HG03520 (cell line): ENCODE data around the gene TPRG1.
"Not testable (repeated sequence)": the region's sequence is repeated elsewhere in the genome, so short reads cannot be mapped to it uniquely, and the experiment has no call there.

Experiments
- ATAC-seq: cut with Tn5 transposase; IDR thresholded peaks from one replicate; pipeline ENCODE4 v1.9.1; 2021; ENCODE audit warnings: mild to moderate bottlenecking, moderate library complexity; ENCODE audit not compliant: unreplicated experiment

The TPRG1 gene

DNA sequence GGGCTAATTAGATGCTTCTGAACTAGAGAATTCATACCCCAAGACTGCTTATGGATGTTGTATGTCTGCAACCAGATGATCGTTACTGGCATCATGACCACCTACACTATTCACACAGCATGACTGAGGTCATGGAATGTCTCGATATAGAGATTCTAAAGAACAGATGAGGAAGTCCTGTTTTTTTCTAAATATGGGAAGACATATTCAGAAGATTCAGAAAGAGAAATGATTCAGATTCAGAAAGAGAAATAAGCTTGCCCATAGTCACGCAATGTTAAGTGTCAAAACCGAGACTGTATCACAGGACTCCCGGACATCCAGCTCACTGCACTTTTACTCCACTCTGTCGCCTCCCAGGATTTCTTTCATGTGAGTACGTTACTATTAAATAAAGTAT lies 136.2 kb downstream of the TPRG1 start:
- ATAC-seq: peak; percentile 42

DNA sequence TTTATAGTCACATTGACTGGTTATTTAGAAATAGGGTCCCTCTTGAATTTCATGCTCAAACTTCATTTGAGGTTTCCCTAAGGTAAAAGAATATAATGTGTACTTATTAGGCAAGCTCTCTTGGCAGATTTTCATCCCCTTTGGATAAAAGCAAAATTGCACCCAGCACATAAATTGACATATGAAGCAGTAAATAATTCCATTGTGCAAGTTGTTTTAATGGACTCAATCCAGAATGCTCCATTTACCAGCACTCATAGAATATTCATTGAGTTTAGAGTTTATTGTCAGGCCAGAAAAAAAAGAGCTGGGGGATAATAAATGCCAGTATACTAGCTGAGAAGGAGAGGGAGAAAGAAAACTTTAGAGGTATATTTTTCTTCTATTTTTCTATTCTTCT lies 136.8 kb downstream of the TPRG1 start:
- ATAC-seq: no peak

DNA sequence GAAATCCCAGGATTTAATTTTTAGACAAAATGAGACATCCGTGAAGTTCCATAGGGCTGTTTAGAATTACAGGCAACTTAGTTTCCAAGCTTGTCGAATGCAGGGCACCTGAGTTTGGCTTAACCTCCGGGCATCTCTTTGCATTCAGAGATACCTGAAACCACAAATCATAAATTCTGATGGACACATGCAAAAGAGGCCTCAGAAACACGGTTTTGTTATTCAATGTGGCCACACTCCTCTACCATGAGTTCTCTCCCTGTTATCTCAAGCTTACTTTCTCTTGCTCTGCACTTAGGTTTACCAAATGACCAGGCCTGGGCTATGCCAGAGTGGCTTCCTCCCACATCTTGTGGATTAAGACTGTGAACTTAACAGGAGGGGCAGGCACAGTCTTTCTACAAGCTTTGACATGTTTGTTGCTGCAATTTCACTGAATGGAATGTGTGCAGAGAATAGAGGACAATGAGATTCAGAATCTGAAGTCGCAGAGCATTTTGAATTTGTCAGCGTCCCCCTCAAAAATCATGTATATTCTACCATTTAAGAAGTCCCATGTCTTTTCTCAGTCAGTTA lies 137.7 kb downstream of the TPRG1 start:
- ATAC-seq: no peak

DNA sequence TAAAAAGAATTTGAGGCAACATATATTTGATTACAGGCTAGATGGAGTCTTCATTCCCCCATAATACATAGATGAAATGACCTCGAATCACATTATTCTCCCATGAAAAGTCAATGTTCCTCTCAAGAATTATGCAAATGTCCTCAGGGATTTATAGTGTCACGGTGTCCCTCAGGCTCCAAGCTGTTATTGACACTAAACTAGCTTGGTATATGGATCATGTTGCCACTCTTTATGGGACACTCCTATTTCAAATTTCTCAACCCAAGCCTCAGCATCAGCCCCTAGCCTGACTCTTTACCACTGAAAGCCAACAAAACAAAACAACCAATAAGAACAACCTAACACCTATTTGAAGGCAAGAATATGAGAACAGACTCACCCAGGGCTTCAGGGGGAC lies 139.8 kb downstream of the TPRG1 start:
- ATAC-seq: no peak

DNA sequence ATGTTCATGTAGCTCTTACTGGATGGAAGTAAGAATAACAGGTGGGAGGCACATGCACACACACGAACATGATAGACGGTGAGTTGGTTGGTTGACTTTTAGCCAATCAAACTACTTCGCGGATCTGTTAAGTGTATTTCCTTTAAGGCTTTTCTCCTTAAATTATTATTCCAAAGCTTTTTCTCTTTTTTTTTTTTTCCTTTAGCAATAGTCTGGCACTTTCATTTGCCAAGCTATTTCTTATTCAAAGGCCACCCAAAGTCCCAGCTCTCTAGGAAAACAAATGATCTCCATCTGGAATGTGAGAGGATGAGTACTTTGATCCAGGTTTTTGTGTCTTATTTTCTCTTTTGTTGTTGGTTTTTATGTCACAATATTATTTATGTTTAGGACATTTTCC lies 141.1 kb downstream of the TPRG1 start:
- no peak for ATAC-seq

DNA sequence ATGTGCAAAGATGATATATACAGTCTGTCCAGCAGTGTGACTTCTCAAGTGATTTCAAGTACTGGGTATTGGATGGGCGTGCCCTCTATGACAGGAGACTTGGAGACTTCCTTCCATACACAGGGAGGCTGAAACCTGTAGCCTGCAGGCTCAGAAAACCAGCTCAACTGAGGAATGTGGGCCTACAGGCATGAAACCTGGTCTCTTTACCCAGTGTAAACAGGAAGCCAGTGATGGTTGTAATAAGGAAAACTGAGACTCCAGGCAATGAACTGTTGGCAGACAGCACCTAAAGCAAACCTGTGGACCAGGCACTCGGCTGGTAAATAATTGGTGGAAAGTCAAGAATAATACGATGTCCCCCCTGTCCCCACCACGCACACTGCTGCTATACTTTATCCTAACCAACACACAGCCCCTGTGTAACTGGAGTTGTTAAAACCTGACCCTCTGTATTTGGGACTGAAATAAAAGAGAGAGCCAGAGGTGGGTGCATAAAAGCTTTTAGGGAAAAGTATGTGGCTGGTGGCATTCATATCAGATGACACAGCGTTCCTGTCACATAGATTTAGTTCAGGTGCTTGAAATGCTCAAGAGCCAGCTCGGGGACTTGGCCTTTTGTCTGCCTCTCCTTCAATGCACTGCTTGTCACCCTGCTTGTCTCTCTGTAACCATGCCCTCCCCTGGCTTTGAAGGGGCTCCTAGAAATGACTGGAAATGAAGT lies 144.7 kb downstream of the TPRG1 start:
- ATAC-seq: no peak

DNA sequence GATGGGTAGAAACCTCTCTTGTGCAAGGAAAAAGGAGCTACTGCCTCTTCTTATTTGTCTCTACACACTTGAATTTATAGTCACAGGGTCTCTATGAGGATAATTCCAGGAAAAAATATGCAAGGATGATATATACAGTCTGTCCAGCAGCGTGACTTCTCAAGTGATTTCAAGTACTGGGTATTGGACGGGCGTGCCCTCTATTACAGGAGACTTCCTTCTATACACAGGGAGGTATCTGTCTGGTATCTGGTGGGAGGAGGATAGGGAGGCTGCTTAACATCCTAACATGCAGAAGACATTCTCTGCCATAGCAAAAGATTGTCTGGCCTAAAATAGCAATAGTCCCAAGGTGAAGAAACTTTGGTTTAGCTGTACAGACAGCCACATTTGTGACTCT lies 146.1 kb downstream of the TPRG1 start:
- ATAC-seq: no peak

DNA sequence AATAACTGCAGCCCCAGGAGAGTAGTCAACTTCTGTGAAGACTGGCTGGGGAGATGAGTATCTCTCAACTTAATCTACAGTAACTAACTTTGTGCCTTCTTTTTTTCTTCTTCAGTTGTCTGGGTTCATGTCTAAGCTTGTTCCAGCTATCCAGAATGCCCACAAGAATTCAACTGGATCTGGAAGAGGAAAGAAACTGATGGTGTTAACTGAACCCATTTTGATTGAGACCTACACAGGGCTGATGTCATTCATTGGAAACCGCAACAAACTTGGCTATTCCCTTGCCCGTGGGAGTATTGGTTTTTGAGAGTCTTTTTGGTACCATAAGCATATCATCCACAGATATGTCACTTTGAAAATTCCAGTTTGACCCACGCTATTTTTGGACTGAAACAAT lies 148.7 kb downstream of the TPRG1 start:
- no peak for ATAC-seq

DNA sequence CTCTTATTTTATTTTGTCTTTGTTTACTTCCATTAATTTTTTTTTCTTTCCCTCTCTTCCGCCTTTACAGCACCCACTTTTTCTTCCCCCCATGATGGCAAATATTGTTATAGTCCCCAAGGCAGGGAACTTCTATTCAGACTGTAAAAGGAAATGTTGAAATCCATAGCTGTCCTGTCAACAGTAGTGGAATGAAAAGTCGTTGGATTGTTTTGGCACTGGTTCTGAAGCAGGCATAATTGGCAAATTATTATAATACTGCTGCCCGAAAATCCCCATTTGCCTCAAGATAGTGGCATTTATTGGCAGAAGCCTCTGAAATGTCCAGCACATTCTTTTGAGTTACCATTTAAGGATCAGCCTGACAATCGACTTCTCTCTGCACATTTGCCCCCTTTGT lies 150.6 kb downstream of the TPRG1 start:
- no peak for ATAC-seq

DNA sequence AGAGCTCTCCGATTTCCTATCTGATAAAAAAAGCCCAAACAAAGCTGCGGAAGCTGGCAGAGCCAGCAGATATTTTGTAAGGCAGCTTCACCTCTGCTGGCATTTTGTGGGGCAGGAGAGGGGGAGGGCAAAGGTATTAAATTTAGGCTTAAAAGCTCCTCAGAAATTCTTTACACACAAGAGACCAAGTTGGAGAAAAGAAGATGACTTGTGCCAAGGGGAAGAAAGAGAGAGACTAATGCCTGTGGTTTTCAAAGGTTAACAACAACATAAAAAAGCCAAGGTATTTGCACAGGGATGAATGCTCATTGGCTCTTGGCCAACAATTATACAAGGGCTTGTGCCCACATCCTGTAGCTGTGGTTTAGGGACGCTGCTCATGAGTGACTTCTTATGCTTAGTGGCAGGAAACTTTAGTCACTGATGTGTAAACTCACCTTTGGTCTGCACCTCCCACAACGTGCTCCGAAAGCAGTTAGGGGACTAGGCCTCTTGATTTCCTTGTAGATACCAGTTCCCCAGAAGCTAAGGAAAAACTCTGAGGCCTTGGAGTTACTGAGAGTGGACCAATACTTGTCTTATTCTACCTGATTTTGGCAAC lies 152.9 kb downstream of the TPRG1 start:
- peak; percentile 99 for ATAC-seq

DNA sequence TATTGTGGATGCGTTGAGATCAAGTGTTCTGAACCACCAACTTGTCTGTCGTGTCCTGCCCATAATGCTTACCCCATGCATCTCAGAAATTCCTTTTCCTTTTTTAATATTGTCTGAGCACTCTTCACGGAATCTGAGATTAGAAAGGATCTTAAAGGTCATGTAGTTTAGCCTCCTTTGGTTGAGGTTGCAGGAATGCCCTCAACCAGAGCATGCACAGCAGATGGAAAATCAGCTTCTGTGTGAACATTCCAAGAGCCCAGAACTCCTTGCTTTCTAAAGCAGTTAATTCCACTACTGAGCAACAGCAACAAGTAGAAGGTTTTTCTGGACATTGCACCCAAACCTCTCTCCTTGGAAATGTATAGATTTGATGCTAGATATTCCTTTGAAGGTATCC lies 153.7 kb downstream of the TPRG1 start:
- no peak for ATAC-seq

DNA sequence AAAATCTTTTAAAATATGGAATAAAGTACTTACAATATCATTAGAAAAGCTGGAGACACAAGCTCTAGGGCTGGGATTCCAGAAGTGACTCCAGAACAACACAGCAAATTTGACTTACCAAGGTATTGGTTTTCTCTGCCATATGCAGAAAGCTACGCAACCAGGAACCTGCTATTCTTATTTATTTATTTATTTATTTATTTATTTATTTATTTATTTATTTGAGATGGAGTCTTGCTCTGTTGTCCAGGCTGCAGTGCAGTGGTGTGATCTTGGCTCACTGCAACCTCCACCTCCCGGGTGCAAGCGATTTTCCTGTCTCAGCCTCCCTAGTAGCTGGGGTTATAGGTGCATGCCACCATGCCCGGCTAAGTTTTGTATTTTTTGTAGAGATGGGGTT lies 157.9 kb downstream of the TPRG1 start:
- ATAC-seq: not testable (repeated sequence)

DNA sequence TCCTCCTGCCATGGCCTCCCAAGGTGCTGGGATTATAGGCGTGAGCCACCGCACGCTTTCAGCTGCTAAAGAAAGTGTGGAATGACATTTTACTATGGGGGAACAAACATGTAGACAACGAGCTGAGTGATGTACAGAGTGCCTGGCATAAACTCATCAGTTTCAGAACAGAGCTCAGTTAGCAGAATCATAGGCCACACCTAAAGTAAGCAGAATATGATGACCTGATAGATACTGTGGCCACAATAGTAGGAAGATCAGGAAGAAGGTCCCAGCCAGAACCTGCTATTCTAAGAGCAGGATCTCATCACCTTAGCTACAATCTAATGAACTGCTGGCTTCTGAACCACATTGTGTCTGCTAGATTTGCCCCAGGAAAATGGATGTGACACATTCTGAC lies 158.3 kb downstream of the TPRG1 start:
- ATAC-seq: no peak

DNA sequence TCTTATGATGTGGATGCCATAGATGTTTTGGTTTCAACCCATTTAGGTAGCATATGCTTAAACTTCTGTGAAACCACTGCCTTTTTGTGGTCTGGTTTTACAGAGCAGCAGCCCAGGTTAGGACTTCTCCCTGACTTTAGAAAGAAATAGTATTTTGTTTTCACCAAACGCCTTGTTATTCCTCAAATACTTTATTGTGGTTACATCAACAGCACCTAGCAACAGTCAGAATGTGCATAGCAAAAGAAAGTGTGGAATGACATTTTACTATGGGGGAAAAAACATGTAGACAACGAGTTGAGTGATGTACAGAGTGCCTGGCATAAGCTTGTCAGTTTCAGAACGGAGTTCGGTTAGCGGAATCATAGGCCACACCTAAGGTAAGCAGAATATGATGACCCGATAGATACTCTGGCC lies 159.2 kb downstream of the TPRG1 start:
- no peak for ATAC-seq

DNA sequence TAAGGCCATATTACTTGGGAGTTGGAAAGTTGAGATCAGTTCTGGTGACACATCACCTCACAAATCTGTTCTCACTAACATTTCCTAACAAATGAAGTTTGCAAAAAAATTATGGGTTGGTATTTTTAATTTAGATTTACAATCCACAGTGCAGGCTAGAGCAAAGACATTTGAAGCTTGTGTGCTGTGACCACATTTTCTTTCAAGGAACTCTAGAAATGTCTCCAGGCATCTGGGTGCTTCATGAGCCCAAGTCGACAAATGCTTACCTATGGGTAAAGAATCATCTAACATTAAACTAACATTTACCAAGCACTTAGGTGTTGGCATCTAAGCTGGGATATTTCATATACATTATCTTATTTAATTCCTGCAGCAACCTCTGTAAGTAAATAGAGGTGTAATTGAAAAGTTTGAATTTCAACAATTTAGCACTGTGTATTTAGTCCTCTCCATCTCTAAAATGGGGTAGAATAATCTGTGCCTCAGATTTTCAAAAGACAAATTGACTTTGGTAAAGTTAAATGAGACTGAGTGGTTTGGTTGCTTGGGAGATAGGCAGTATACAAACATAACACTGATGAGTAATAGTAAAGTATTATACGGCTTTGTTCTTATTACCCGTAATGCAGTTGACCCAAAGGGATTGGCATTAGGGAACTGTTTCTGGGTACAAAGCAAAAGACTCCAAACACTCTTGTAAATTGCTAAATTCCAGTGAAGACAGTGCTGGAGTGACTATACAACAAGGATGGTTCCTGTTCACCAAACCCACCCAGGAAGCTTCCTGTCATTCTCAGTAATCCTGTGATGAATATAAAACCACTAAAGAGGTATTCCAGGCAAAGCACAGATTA lies 162.5 kb downstream of the TPRG1 start:
- ATAC-seq: no peak

DNA sequence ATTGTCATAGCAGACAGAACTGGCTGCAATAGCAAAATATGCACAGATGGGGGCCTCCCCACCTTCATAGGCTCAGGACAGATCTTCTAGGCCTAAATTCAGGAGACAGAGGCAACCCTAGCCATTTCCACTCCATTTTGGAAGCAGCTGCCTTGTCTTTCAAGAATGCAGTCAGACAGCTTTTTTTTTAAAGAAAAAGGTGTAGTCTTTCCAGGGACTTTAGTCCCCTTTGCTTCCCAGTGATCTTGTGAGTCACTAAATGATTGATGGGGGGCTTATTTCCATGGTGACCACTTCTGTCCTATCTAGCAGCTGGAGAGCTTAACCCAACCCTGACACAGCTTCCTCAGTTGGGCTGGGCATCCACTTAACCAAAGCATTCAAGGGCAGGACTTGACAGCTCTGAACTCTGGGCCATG lies 165.9 kb downstream of the TPRG1 start:
- no peak for ATAC-seq

DNA sequence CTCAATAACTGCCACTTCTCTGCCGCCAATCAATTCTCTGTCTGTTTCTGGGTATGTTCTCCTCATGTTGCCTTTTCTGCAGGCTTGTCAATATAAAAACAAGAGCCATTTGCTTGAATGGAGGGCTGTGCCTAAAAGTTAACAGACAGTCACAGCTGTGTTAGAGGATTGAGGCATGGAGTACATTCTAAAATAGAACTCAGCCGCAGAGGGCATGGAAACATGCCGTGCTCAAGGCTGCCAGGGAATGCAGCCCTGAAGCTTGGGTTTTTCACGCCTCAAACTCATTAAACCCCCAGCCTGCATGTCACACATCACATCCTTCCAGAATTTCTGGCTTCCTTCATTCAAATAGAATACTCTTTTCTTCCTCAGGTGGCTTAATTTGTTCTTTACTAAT lies 166.6 kb downstream of the TPRG1 start:
- no peak for ATAC-seq

DNA sequence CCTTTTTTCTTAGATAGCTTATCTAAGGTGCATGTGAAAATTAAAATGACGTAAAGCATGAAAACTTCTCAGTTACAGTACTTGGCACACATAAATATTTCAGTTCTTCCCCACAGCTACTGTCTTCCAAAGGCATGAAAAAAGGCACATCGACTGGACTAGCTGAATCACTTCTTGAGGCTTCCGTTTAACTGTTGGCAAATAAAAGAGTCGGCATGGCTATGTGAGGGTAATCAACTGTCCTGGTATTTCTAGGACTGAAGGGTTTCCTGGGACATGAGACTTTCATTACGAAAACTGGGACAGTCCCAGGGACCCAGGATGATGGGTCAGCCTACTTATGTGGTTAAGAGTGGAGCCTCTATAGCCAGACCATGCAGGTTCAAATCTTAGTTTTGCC lies 168.2 kb downstream of the TPRG1 start:
- ATAC-seq: no peak

DNA sequence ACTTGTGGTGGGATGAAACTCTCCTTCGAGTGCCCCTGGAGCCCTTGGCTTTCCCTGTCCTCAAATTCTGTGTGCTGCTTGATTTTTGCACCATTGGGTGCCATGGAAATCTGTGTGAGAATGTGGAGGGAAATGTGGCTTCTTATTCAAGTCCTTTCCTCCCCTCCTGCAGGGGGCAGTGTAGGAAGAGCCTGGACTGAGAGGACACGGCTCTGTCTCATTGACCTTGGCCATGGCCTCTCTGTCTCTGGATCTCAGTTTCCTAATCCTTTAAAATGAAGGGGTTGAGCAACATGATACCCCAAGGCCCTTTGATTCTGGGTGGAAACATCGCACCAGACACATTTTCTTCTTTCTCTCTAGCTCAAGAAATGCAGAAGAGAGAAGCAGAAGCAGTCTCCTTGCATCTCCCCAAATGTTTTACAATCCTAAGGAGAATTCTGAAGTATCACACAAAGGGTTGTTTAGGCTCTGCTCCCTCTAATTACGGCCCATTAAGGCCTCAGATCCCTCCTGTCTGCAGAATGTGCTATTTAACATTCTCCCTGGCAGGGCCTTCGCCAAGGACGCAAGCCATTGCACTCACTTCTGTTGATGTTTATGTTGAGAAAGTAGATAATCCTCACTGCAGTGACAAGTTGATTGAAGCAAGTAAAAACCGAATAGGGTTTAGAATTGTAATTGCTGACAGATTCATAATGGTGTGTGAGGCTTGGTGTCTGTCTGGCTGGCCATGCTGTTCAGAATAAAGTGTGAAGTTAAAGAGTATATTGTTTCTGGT lies 169.1 kb downstream of the TPRG1 start:
- no peak for ATAC-seq

DNA sequence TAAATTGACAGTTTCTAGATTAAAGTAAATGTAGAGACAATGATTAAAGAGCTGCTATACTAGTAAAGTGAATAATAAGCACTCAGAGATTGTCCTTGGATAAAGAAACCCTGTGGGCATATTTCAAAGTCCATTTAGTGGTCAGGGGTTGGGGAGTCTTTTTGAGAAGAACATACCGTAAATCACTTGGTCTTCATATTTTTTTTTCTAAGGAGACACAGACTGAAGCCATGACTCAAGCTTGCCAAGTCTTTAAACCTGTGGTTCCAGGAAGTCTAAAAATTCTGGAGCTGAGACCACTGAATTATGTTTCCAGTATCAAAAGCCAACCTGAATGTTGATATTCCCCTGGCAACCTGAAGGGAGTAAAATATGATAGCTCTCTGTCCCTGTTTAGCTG lies 171.0 kb downstream of the TPRG1 start:
- ATAC-seq: no peak

DNA sequence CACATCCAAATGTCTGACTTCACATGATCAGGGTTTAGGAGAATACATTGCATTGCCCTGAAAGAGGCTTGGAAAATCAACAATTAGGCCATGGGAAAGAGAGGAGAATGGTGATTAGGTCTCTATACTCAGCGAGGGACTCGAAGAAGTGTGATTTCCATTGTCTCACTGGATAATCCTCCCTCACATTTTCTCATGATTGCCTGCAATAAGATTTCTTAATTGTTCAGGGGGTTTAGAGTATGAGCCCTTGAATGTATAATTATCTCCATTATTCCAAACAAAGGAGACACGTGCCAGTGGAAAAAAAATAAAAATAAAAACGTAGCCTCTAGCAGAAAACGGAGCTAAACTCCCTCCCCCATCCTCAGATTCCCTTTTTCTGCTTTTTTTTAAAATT lies 173.2 kb downstream of the TPRG1 start:
- ATAC-seq: no peak
